A549 (cell line): ENCODE results near the gene MUC6.

Source experiments
- CTCF ChIP-seq: fragments of >200 bp; sonication (Bioruptor Twin); formaldehyde crosslinking; IDR thresholded peaks from 3 replicates; pipeline ENCODE4 v1.5.1; 2016
- EP300 ChIP-seq, 2 experiments: fragments of >200 bp; sonication (Bioruptor Twin); formaldehyde crosslinking; IDR thresholded peaks; 2 replicates in 1 of 2; 3 replicates in 1 of 2; pipeline ENCODE4 v1.6.1; 2016 to 2017
- FOSL2 ChIP-seq, 2 experiments: fragments of 450-650 bp in 1 of 2; fragments of >200 bp in 1 of 2; sonication (Bioruptor Twin) in 1 of 2; formaldehyde crosslinking; IDR thresholded peaks; 2 replicates each; pipeline versions ENCODE4 v1.5.0 to v1.6.1; 2016 to 2020; ENCODE audit warnings: mild to moderate bottlenecking in 1 of 2, moderate library complexity in 1 of 2
- PBX3 ChIP-seq: IDR thresholded peaks from 2 replicates; pipeline ENCODE4 v1.6.1; 2012
- POLR2AphosphoS2 ChIP-seq: conservative IDR thresholded peaks from 2 replicates; pipeline ENCODE4 v1.6.1; 2012; ENCODE audit warnings: low read length, improper control_type of control experiment, inconsistent platforms

- no peak for TF ChIP-seq EP300 (IDR thresholded peaks at IDR 0.05)
- no peak for TF ChIP-seq CTCF
- no peak for TF ChIP-seq POLR2AphosphoS2
- TF ChIP-seq FOSL2 (IDR thresholded peaks at IDR 0.05) = no peak
- TF ChIP-seq FOSL2 (CRISPR knock-in tag; IDR thresholded peaks at IDR 0.05) = no peak
- no peak for TF ChIP-seq PBX3
These were observed 35.9 kb downstream of the MUC6 start for GRCh38 chr11:1000357-1001278.
